Upper lobe of right lung (tissue), 1 donor: ENCODE results near the gene SAMD1. TPM values are rescaled to one million over a fixed set of nuclear protein-coding genes. Genes with fewer than 3 reads are reported as not detected.

Experiments used
- ATAC-seq: fragments of 200-7000 bp; cut with Tn5 transposase; one replicate; pipeline ENCODE4 v1.9.1; 2020; ENCODE audit warnings: mild to moderate bottlenecking, moderate library complexity
- DNase-seq: peaks from one replicate; pipeline ENCODE4 v3.0.0-alpha.2; 2020
- H3K27ac ChIP-seq: fragments of 200-600 bp; one replicate; pipeline ENCODE4 v1.8.0; 2022
- H3K27me3 ChIP-seq: fragments of 200-600 bp; one replicate; pipeline ENCODE4 v1.8.0; 2022; ENCODE audit warnings: mild to moderate bottlenecking
- H3K36me3 ChIP-seq: fragments of 200-600 bp; one replicate; pipeline ENCODE4 v1.8.0; 2022
- H3K4me1 ChIP-seq: fragments of 200-600 bp; one replicate; pipeline ENCODE4 v1.8.0; 2022
- H3K4me3 ChIP-seq: fragments of 200-600 bp; one replicate; pipeline ENCODE4 v1.8.0; 2022; ENCODE audit warnings: mild to moderate bottlenecking
- H3K9me3 ChIP-seq: fragments of 200-600 bp; one replicate; pipeline ENCODE4 v1.8.0; 2022
- CTCF ChIP-seq: fragments of 200-600 bp; IDR thresholded peaks from one replicate; pipeline ENCODE4 v1.8.0; 2022; ENCODE audit warnings: antibody characterized with exemption
- intact Hi-C: fragments of 100-400 bp; cut with DNase I; formaldehyde crosslinking; loops from one replicate; pipeline ENCODE4 v1.11.0; 2022
- total RNA-seq: library from RNA; stranded (reverse); fragmentation: NEBNext Ultra II Directional; extraction: Animal tissue kit (Norgen Biotek cat#: 25700); gene quantifications from one replicate; pipeline ENCODE4 v1.2.1, GENCODE V29; 2021
- donor health status: DM: no; HTN: yes; CAD: no; lungs with severe emphysema.

Gene SAMD1
- total RNA-seq, 1 donor from 2014 or later, result 45.9 TPM

GRCh38 chr19:14097532-14098151 is 7.1 kb upstream of the SAMD1 start:
- H3K4me1 ChIP-seq, result no peaks in the 10 kb centered on the region
- H3K27me3 ChIP-seq, result no peaks in the 10 kb centered on the region
- H3K27ac ChIP-seq, result no peak overlapping the region
- peaks cover 9% of the 10 kb centered on the region for H3K9me3 ChIP-seq
- TF ChIP-seq CTCF, result peak; percentile 9
- H3K36me3 ChIP-seq, result peaks cover 65% of the 10 kb centered on the region
- no peak overlapping the region for H3K4me3 ChIP-seq
- intact Hi-C loops, result no loop called here
- no peak for DNase-seq
- peak; percentile 13 for ATAC-seq

GRCh38 chr19:14096272-14096992 is 5.9 kb upstream of the SAMD1 start:
- Histone ChIP-seq H3K9me3 (peaks cover 9% of the 10 kb centered on the region), H3K36me3 (peaks cover 53% of the 10 kb centered on the region), H3K4me1 (no peaks in the 10 kb centered on the region), H3K27me3 (no peaks in the 10 kb centered on the region), H3K27ac (no peak overlapping the region), H3K4me3 (no peak overlapping the region)
- no peak for ATAC-seq
- DNase-seq, result no peak
- TF ChIP-seq CTCF, result no peak
- intact Hi-C loops, result no loop called here

DNA sequence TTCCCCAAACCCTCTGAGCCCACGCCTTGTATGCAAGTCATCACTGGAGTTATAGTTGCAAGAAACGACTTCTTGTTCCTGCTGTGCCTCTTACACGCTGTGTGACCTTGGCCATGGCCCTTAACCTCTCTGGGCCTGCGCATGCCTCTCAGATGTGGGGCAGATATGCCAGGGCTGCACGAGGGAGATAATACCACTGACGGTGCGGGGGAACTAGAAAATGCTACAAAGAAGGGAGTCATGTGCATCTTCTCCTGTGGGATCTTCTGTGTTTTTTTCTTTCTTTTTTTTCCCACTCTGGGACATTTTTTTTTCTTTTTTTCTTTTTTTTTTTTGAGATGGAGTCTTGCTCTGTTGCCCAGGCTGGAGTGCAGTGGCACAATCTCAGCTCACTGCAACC is 4.3 kb upstream of the SAMD1 start:
- no peak for TF ChIP-seq CTCF
- Histone ChIP-seq H3K9me3 (peaks cover 9% of the 10 kb centered on the region), H3K27me3 (no peaks in the 10 kb centered on the region), H3K4me1 (no peaks in the 10 kb centered on the region), H3K4me3 (no peak overlapping the region), H3K27ac (no peak overlapping the region), H3K36me3 (peaks cover 37% of the 10 kb centered on the region)
- DNase-seq, result no peak
- no peak for ATAC-seq
- intact Hi-C loops, result no loop called here

- H3K4me1 ChIP-seq, result no peaks in the 10 kb centered on the region
- no peaks in the 10 kb centered on the region for H3K27me3 ChIP-seq
- ATAC-seq (no peak), DNase-seq (no peak)
- H3K27ac ChIP-seq, result no peak overlapping the region
- peaks cover 29% of the 10 kb centered on the region for H3K36me3 ChIP-seq
- H3K4me3 ChIP-seq, result no peak overlapping the region
- H3K9me3 ChIP-seq, result peaks cover 9% of the 10 kb centered on the region
- no peak for TF ChIP-seq CTCF
- intact Hi-C loops, result no loop called here
These were observed 2.7 kb upstream of the SAMD1 start for GRCh38 chr19:14093117-14093823.

- intact Hi-C loops, result no loop called here
- Histone ChIP-seq H3K36me3 (peaks cover 19% of the 10 kb centered on the region), H3K27me3 (no peaks in the 10 kb centered on the region), H3K9me3 (peaks cover 9% of the 10 kb centered on the region), H3K4me3 (peak overlapping the region; percentile 66), H3K27ac (peak overlapping the region; percentile 76), H3K4me1 (no peaks in the 10 kb centered on the region)
- ATAC-seq, result no peak
- no peak for TF ChIP-seq CTCF
- no peak for DNase-seq
These were observed 1.4 kb upstream of the SAMD1 start for GRCh38 chr19:14091813-14092462.
